Liver (tissue), 3 donors: Measurements from ENCODE around the gene PIGA.

Experiments used
- FOXA1 ChIP-seq: IDR thresholded peaks from 2 replicates; pipeline ENCODE4 v1.6.1; 2016; ENCODE audit warnings: antibody characterized with exemption
- GABPA ChIP-seq, 2 donors: IDR thresholded peaks in 1 of 2; conservative IDR thresholded peaks in 1 of 2; 2 replicates each; pipeline ENCODE4 v1.6.1; 2016; ENCODE audit warnings: antibody characterized with exemption in 2 of 2, mild to moderate bottlenecking in 1 of 2, moderate library complexity in 1 of 2
- RAD21 ChIP-seq, 2 donors: IDR thresholded peaks; 2 replicates each; pipeline ENCODE4 v1.6.1; 2016; ENCODE audit warnings: antibody characterized with exemption in 2 of 2, mild to moderate bottlenecking in 2 of 2
- SP1 ChIP-seq: IDR thresholded peaks from 2 replicates; pipeline ENCODE4 v1.6.1; 2018; ENCODE audit warnings: antibody characterized with exemption, mild to moderate bottlenecking
- TAF1 ChIP-seq: conservative IDR thresholded peaks from 2 replicates; pipeline ENCODE4 v1.6.1; 2016; ENCODE audit warnings: antibody characterized with exemption, mild to moderate bottlenecking
- YY1 ChIP-seq: IDR thresholded peaks from 2 replicates; pipeline ENCODE4 v1.6.1; 2016; ENCODE audit warnings: antibody characterized with exemption, mild to moderate bottlenecking
- TF ChIP-seq, protein P1 (sequence below): IDR thresholded peaks from 2 replicates; pipeline ENCODE4 v1.6.1; 2016; ENCODE audit warnings: antibody characterized with exemption, mild to moderate bottlenecking
- TF ChIP-seq, protein P2 (sequence below): fragments of 150-350 bp; IDR thresholded peaks from 2 replicates; pipeline ENCODE4 v1.5.1; 2017; ENCODE audit warnings: improper control_type of control experiment, low read depth, low read length; ENCODE audit not compliant: missing input control
- donor health status: healthy.
- donor health status: healthy.

GRCh38 chrX:15298780-15299179 is 36.5 kb downstream of the PIGA start:
- TF ChIP-seq TAF1 (no peak), GABPA (IDR thresholded peaks at IDR 0.05 in 1 of 2, conservative IDR thresholded peaks at IDR 0.05 in 1 of 2) (no peak), YY1 (no peak), SP1 (no peak), RAD21 (IDR thresholded peaks at IDR 0.05) (no peak), FOXA1 (no peak)
- TF ChIP-seq, protein P1, sequence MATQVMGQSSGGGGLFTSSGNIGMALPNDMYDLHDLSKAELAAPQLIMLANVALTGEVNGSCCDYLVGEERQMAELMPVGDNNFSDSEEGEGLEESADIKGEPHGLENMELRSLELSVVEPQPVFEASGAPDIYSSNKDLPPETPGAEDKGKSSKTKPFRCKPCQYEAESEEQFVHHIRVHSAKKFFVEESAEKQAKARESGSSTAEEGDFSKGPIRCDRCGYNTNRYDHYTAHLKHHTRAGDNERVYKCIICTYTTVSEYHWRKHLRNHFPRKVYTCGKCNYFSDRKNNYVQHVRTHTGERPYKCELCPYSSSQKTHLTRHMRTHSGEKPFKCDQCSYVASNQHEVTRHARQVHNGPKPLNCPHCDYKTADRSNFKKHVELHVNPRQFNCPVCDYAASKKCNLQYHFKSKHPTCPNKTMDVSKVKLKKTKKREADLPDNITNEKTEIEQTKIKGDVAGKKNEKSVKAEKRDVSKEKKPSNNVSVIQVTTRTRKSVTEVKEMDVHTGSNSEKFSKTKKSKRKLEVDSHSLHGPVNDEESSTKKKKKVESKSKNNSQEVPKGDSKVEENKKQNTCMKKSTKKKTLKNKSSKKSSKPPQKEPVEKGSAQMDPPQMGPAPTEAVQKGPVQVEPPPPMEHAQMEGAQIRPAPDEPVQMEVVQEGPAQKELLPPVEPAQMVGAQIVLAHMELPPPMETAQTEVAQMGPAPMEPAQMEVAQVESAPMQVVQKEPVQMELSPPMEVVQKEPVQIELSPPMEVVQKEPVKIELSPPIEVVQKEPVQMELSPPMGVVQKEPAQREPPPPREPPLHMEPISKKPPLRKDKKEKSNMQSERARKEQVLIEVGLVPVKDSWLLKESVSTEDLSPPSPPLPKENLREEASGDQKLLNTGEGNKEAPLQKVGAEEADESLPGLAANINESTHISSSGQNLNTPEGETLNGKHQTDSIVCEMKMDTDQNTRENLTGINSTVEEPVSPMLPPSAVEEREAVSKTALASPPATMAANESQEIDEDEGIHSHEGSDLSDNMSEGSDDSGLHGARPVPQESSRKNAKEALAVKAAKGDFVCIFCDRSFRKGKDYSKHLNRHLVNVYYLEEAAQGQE = no peak
- TF ChIP-seq, protein P2, sequence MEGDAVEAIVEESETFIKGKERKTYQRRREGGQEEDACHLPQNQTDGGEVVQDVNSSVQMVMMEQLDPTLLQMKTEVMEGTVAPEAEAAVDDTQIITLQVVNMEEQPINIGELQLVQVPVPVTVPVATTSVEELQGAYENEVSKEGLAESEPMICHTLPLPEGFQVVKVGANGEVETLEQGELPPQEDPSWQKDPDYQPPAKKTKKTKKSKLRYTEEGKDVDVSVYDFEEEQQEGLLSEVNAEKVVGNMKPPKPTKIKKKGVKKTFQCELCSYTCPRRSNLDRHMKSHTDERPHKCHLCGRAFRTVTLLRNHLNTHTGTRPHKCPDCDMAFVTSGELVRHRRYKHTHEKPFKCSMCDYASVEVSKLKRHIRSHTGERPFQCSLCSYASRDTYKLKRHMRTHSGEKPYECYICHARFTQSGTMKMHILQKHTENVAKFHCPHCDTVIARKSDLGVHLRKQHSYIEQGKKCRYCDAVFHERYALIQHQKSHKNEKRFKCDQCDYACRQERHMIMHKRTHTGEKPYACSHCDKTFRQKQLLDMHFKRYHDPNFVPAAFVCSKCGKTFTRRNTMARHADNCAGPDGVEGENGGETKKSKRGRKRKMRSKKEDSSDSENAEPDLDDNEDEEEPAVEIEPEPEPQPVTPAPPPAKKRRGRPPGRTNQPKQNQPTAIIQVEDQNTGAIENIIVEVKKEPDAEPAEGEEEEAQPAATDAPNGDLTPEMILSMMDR = no peak
